GM12878 (cell line): ENCODE measurements around the gene MXRA8. TPM values are rescaled to one million over a fixed set of nuclear protein-coding genes. Genes with fewer than 3 reads are reported as not detected.

Experiments used
- ATAC-seq: fragments of 200-7000 bp; cut with Tn5 transposase; 3 replicates; pipeline ENCODE4 v1.9.1; 2020; ENCODE audit warnings: mild to moderate bottlenecking, moderate library complexity
- BruUV-seq: library from RNA; stranded (reverse); fragments of 400-500 nt; replicated peaks from 2 replicates; lab custom pipeline; 2021; lab: Mats Ljungman, UMichigan
- CTCF ChIA-PET: fragments of 300-600 bp; sonication (Branson Sonifier 250); formaldehyde crosslinking; extraction: SDS; loops from one replicate; lab custom pipeline; 2021; ENCODE audit warnings: inconsistent platforms; lab: Yijun Ruan, JAX
- POLR2A ChIA-PET: fragments of 350-600 bp; formaldehyde crosslinking; extraction: SDS; loops from one replicate; lab custom pipeline; 2021; ENCODE audit warnings: inconsistent platforms; lab: Charles Lee
- RAD21 ChIA-PET: fragments of 300-600 bp; sonication (Branson Sonifier 250); formaldehyde crosslinking; loops from one replicate; lab custom pipeline; 2023; ENCODE audit warnings: antibody characterized with exemption; ENCODE audit not compliant: unreplicated experiment; lab: Charles Lee
- SMC1A ChIA-PET: fragments of 300-600 bp; sonication (Branson Sonifier 250); formaldehyde crosslinking; loops from one replicate; lab custom pipeline; 2023; ENCODE audit not compliant: unreplicated experiment, uncharacterized antibody; lab: Charles Lee
- DNase-seq: peaks from one replicate; pipeline ENCODE4 v3.0.0-alpha.2; 2011; ENCODE audit warnings: low read depth, low spot score
- FAIRE-seq: peaks from 3 replicates; lab custom pipeline; 2011; peaks lifted over from hg19 to GRCh38; lab: Jason Lieb, UNC
- H2AFZ ChIP-seq: 2 replicates; pipeline ENCODE4 v1.6.0; 2011; ENCODE audit warnings: low read depth, low read length, control low read depth; ENCODE audit not compliant: control insufficient read depth
- H3K27ac ChIP-seq: 2 replicates; pipeline ENCODE4 v1.5.1; 2011; ENCODE audit warnings: control low read depth; ENCODE audit not compliant: control insufficient read depth, insufficient read depth
- H3K27me3 ChIP-seq, 2 experiments: replicated peaks in 1 of 2; 2 replicates each; pipeline versions ENCODE4 v1.6.0 to v1.6.1; 2011; ENCODE audit warnings: low read length in 1 of 2; ENCODE audit not compliant: control insufficient read depth in 2 of 2, insufficient read depth in 2 of 2
- H3K36me3 ChIP-seq, 2 experiments: 2 replicates each; pipeline ENCODE4 v1.5.1; 2011; ENCODE audit warnings: low read length in 1 of 2; ENCODE audit not compliant: control insufficient read depth in 2 of 2, insufficient read depth in 2 of 2
- H3K4me1 ChIP-seq: 2 replicates; pipeline ENCODE4 v1.6.1; 2011; ENCODE audit warnings: mild to moderate bottlenecking, low read length, moderate library complexity, mixed read lengths; ENCODE audit not compliant: control insufficient read depth, insufficient read depth
- H3K4me2 ChIP-seq: 2 replicates; pipeline ENCODE4 v1.6.0; 2011; ENCODE audit warnings: control low read depth; ENCODE audit not compliant: control insufficient read depth, insufficient read depth
- H3K4me3 ChIP-seq: fragments of 200-600 bp; sonication (generic); 2 replicates; pipeline ENCODE4 v1.5.1; 2016
- H3K79me2 ChIP-seq: 2 replicates; pipeline ENCODE4 v1.6.0; 2011; ENCODE audit warnings: low read length; ENCODE audit not compliant: control insufficient read depth, insufficient read depth
- H3K9ac ChIP-seq: 2 replicates; pipeline ENCODE4 v1.8.0; 2011; ENCODE audit warnings: low read length, control low read depth, mixed read lengths; ENCODE audit not compliant: control insufficient read depth, insufficient read depth
- H3K9me3 ChIP-seq: replicated peaks from 3 replicates; pipeline ENCODE4 v1.5.1; 2011; ENCODE audit warnings: mild to moderate bottlenecking, low read length; ENCODE audit not compliant: control insufficient read depth, insufficient read depth
- H4K20me1 ChIP-seq: 2 replicates; pipeline ENCODE4 v1.6.0; 2011; ENCODE audit not compliant: control insufficient read depth, insufficient read depth
- CEBPB ChIP-seq, 2 experiments: fragments of 150-350 bp in 1 of 2; IDR thresholded peaks; 2 replicates each; pipeline ENCODE4 v1.6.1; 2012 to 2014; ENCODE audit warnings: low read depth in 2 of 2, low read length in 2 of 2, borderline replicate concordance in 1 of 2, inconsistent platforms in 1 of 2
- POLR2A ChIP-seq: IDR thresholded peaks from 2 replicates; pipeline ENCODE4 v1.6.1; 2011; ENCODE audit warnings: low read depth, mild to moderate bottlenecking, low read length
- RCOR1 ChIP-seq: conservative IDR thresholded peaks from 2 replicates; pipeline ENCODE4 v1.6.1; 2012; ENCODE audit warnings: low read depth, low read length, improper control_type of control experiment
- SMC3 ChIP-seq: IDR thresholded peaks from 2 replicates; pipeline ENCODE4 v1.6.1; 2011; ENCODE audit warnings: low read length, improper control_type of control experiment, borderline replicate concordance
- TCF3 ChIP-seq: IDR thresholded peaks from 2 replicates; pipeline ENCODE4 v1.6.1; 2012; ENCODE audit warnings: low read depth, mild to moderate bottlenecking, low read length, borderline replicate concordance; ENCODE audit not compliant: insufficient read depth
- WGBS: methylation state at CpG from one replicate; pipeline ENCODE4 v1.1.6; 2016; ENCODE audit warnings: low lambda C conversion rate; ENCODE audit not compliant: insufficient replicate concordance, insufficient coverage; ENCODE audit errors: missing lambda C conversion rate; 5-methylcytosine and 5-hydroxymethylcytosine counted together
- in situ Hi-C: fragments of 300-500 bp; cut with MboI; formaldehyde crosslinking; loops from 9 replicates; pipeline ENCODE4 v1.14.3; 2018; ENCODE audit warnings: mixed read lengths
- intact Hi-C: fragments of 100-400 bp; cut with micrococcal nuclease; formaldehyde crosslinking; loops from one replicate; pipeline ENCODE4 v1.14.2; 2022; ENCODE audit not compliant: unreplicated experiment
- polyA plus RNA-seq, 11 experiments: library from polyadenylated mRNA; depleted of rRNA in 4 of 11; unstranded in 6 of 11; stranded (reverse) in 5 of 11; fragments of >200 nt; fragmentation: Nextera tagmentation in 4 of 11; fragmentation: Illumina TruSeq in 1 of 11; extraction: Ambion mirVana in 4 of 11; extraction: Trizol in 1 of 11; gene quantifications; 1 replicate in 1 of 11; 2 replicates in 10 of 11; pipeline versions ENCODE4 v1.2.1 to v1.2.3, GENCODE V29; 2011 to 2016; ENCODE audit warnings: inconsistent platforms in 2 of 11, missing spikeins in 2 of 11, low read depth in 1 of 11
- total RNA-seq, 4 experiments: library from RNA; depleted of rRNA in 3 of 4; stranded (reverse); fragments of >200 nt in 3 of 4; fragmentation: Illumina TruSeq in 1 of 4; extraction: Trizol in 1 of 4; gene quantifications; 2 replicates each; pipeline versions ENCODE4 v1.2.1 to v1.2.3, GENCODE V29; 2013 to 2021
- TF ChIP-seq, protein P1 (sequence below): IDR thresholded peaks from 2 replicates; pipeline ENCODE4 v1.6.1; 2012; ENCODE audit warnings: low read depth, low read length, improper control_type of control experiment

Gene MXRA8
- total and polyA plus RNA-seq, 10 of the 15 experiments (the other 5 are each of a cell fraction or from before 2014, with no cell fraction given), result 0.11 to 0.54 (median 0.21) TPM; not detected in 6

DNA sequence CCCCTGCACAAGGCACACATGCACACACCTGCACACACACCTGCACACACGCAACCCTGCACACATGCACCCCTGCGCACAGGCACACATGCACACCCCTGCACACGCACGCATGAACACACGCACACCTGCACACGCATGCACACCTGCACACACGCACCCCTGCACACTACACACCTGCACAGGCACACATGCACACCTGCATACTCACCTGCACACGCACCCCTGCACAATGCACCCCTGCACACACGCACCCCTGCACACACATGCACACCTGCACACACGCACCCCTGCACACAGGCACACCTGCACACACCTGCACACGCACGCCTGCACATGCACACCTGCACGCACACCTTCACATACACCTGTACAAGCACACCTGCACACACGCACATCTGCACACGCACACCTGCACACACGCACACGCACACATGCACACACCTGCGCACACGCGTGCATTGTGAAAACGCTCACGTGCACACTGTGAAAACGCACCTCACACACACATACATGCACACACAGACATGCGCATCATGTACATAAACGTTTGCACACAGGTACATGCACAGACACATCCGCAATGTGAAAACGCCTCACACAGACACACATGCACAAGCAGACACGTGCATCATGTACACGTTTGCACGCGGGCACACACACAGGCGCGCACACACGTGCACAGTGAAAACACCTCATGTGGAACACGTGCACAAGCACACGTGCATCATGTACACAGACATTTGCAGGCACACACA lies 17.4 kb downstream of the MXRA8 start:
- no peak overlapping the region for H3K4me2 ChIP-seq
- WGBS, result 94% methylated on average over 36 of the region's 36 CpGs
- intact Hi-C loops, result no loop called here
- no peak overlapping the region for H3K4me3 ChIP-seq
- H4K20me1 ChIP-seq, result no peaks in the 10 kb centered on the region
- ChIA-PET SMC1A (no interaction called here), CTCF (no interaction called here), POLR2A (no interaction called here), RAD21 (no interaction called here)
- no TSS peak for BruUV-seq
- no peak for FAIRE-seq
- no peak overlapping the region for H3K9ac ChIP-seq
- in situ Hi-C loops, result no loop called here
- no peaks in the 10 kb centered on the region for H3K9me3 ChIP-seq
- no peak overlapping the region for H3K27ac ChIP-seq
- no peaks in the 10 kb centered on the region for H3K4me1 ChIP-seq
- H2AFZ ChIP-seq, result no peak overlapping the region
- no peak for ATAC-seq
- peaks cover 0 to 5% of the 10 kb centered on the region in 2 experiments for H3K36me3 ChIP-seq
- H3K27me3 ChIP-seq, result no peaks in the 10 kb centered on the region
- H3K79me2 ChIP-seq, result no peaks in the 10 kb centered on the region; the same call in 1 of the 2 replicates
- no peak for DNase-seq
- TF ChIP-seq, protein P1, sequence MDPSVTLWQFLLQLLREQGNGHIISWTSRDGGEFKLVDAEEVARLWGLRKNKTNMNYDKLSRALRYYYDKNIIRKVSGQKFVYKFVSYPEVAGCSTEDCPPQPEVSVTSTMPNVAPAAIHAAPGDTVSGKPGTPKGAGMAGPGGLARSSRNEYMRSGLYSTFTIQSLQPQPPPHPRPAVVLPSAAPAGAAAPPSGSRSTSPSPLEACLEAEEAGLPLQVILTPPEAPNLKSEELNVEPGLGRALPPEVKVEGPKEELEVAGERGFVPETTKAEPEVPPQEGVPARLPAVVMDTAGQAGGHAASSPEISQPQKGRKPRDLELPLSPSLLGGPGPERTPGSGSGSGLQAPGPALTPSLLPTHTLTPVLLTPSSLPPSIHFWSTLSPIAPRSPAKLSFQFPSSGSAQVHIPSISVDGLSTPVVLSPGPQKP, result no peak
- peak; percentile 30; the same call in 1 of the 2 replicates for TF ChIP-seq POLR2A
- TF ChIP-seq RCOR1, result no peak
- TF ChIP-seq CEBPB (IDR thresholded peaks at IDR 0.05; ENCODE audit: borderline replicate concordance in 1 of 2, low read depth in 2 of 2, low read length in 2 of 2), result no peak
- TF ChIP-seq TCF3, result 0 out of 2 replicates have a peak, but pooled peaks have one; percentile 20
- no peak for TF ChIP-seq SMC3
